ENCODE measurements around the gene PDHB.

Gene PDHB

DNA sequence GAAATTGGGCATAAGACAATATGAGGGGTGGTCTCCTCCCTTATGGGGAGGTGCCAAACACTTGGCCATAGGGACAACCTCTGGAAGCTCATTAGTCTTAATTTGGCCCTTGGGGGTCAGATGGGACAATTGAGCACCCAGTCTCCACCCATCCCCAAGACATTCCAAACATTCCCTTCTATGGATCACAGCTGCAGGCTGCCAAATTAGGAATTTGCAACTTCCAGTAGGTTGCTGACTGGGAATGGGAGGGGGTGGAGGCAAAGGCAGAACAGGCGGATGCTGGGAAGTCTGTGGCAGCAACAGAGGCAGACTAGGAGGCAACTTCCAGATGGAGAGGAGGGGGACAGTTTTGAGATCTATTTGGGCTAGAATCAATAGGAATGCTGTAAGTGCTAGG lies 1.4 kb upstream of the PDHB start:
- no peak for DNase-seq

DNA sequence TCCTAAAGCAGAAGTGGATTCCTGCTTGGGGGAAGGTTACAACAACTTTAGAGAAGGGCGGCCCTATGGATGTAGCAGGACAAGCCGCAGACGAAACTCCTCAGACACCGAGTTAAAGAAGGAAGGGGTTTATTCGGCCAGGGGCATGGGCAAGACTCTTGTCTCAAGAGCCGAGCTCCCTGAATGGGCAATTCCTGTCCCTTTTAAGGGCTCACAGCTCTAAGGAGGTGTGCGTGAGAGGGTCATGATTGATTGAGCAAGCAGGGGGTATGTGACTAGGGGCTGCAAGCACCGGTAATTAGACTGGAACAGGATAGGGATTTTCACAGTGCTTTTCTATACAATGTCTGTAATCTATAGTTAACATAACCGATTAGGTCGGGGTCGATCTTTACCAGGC lies 879 bp upstream of the PDHB start:
- no peak for DNase-seq

DNA sequence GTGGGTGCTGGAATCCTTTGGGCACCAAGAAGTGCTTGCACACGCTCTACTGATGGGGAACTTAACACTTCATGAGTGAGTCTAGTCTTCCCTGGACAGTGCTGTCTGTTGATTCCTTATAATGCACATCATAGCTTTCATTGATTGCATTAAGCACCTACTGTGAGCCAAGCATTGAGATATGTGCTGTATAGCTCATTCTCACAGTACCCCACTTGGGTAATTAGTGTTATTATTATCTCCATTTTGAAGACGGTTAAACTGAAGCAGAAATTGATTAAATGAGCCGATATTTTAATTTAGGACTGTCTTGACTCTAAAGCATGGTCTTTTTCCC lies 504 bp upstream of the PDHB start:
- no peak for DNase-seq

DNA sequence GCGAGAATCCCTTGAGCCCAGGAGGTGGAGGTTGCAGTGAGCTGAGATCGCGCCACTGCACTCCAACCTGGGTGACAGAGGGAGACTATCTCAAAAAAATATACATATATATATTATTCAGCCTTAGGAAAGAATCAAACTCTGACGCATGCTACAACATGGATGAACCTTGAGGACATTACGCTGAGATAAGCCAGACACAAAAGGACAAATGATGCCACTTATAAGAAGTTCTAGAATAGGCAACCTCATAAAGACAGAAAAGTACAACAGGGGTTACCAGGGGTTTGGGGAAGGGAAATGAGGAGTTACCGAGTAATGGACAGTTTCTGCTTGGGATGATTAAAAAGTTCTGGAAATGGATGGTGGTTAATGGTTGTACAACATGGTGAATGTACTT lies 727 bp downstream of the PDHB start:
- DNase-seq, result no peak

DNA sequence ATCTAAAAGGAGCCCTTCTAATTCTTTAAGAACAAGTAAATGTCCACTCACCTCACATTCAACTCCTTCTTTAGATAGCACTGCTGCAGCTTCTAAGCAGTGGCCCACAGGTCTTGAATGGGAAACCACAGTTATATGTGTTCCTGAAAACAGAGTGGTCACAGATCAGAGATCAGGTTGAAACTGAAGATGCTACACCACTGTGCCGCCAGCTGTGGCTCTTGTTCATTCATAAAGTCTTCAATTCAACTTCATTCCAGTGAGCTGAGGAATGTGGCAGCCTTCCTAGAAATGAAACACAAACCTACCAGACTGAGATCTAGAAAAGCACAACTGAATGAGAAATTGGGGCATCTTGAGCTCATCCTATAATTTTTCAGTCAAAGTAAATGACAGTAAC lies 4.0 kb downstream of the PDHB start:
- DNase-seq, result no peak

DNA sequence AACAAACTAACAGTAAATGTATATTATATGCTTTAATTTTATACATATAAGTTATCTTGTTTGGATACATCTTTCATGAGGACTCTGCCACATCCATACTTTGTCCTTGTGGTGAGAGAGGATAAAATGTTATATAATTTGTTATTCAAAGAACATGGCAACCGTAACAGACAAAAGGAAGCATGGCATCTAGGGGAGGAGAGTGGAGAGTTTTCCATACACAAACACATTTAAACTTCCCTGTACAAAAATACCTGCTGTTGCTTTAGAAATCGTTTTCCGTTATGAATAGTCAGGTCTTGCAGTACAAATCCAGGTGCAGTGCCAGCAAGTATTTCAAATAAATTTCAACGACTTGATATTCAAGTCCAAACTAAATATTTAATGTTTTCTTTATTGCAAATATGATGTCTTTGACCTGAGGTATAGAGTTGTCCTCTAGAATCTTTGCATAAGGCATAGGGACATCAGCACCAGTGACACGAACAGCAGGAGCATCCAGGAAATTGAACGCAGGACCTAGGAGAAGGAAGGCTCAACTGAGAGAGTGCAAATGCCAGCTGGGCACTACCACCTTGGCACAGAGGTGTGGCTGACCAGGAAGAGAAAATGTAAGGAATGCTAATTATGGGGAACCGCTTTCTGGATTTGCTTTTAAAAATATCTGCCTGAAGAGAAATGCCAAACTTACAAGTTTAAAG lies 5.8 kb downstream of the PDHB start:
- no peak for DNase-seq

DNA sequence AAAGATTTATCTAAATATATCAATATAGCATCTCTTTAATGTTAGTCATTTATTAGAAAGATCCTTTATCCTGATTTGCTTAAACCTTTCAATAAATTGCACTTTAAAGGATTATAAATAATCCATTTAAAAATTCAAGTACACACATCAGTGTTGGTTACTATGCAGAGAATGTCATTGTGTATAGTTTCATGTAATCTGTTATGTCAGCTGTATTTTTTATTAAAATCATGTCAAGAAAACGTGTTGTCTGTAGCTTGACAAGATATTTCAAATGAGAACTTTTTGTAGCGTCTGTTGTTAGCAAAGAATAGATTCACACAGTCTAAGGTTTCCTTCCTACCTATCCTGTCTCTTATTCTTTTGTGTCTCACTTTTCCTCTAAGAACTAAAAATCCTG lies 7.8 kb downstream of the PDHB start:
- DNase-seq, result no peak

DNA sequence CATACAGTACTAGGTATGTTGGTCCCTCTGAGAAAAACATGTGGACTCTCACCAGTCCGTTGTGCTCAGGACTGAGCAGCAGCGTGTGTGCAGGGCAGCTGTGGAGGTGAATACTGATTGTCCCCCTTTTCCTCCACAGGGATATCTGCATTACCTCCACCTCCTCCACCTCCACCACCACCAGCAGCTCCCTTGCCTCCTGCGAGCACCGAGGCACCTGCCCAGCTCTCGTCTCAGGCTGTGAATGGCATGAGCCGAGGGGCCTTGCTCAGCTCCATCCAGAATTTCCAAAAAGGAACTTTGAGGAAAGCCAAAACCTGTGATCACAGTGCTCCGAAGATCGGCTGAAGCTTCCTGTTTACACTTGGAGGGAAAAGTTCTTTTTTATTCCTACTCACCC lies 9.0 kb downstream of the PDHB start:
- DNase-seq, result no peak

DNA sequence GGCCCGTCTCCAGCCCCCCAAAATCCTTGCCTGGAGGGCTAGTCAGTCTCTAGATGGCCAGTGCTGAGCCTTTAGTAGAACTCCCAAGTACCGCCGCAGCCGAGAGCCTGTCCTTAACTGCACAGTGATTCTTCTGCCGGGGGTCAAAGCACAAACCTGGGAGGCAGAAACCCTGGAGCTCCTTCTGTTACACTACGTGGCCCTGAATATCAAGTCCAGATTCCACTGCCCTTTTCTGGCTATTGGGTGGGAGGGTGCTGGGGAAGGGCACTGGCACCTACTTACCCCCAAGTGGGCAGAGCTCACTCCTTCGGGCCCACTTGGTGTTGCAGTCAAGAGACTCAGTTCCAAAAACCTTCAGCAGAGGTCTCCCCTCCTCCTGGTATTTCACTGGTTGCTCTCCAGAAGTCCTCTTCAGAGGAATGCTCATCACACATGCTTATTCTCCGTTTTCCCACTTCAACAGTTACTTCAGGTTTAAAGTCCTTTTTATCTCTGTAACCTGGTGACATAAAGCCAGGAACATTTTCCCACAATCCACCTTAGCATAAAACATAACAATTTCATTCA lies 10.8 kb downstream of the PDHB start:
- no peak for DNase-seq

DNA sequence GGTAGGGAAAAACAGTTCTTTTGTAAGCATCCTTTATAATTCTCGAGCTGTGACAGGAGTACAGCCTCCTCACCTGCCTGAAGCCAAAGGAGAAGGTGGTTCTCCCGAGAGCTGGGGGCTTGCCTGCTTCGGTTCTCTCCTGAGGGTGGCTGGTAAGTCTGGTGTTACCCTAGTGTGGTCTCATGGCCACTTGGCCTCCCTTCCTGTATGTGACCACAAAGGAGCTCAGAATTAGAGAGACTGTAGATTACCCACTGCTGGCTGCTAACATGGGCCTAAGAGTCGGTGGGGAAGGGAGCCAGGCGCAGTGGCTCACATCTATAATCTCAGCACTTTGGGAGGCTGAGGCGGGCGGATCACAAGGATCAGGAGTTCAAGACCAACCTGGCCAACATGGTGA lies 12.6 kb downstream of the PDHB start:
- DNase-seq, result no peak

DNA sequence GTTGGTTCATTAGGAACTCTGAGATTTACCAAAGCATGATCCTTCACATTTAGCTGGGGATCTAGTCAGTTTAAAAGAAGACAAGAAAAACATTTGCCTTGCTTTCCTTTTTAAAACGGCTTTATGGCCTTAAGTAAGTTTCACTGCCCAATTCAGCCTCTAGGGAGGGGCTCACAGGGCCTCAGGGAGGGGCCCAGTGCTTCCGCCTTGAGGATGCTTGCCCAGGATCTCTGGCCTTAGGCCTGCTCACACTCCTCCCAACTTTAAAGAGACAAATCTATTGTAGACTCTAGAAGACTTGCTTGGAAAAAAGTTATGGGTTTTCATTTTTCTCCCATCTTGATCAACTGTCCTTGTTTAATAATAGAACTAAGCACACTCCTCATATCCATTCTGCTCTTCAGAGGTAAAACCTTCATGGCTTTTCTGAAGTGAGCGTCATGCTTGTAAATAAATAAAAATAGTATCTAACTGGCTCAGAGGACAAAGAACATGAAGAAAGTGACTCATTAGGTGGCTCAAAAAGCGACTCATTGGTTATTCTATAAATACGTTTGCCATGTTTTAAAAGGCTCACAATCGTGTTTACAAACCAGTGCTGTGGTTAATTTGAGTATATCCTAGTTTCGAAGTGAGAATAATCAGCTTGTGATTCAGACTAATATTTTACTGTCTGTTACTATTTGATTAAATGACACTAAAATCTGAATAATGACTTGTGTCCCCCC lies 13.7 kb downstream of the PDHB start:
- DNase-seq, result peak; percentile 37

DNA sequence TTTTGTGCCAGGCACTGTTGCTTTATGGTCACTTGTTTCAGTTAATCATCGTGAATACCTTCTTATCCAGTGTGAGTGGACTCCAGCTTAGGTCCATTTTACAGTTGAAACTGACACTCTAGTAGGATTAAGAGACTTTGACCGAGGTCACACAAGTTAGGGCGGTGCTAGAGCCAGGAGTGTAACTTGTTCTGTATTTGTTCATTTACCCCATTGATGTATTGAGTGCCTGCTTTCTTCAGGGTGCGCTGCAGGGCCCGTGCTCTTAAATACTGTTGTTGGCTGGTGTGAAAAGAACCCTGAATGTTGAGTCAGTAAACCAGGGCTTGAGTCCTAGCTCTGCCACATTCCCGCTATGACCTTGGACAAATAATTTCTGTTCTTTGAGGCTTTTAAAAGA lies 15.4 kb downstream of the PDHB start:
- no peak for DNase-seq

DNA sequence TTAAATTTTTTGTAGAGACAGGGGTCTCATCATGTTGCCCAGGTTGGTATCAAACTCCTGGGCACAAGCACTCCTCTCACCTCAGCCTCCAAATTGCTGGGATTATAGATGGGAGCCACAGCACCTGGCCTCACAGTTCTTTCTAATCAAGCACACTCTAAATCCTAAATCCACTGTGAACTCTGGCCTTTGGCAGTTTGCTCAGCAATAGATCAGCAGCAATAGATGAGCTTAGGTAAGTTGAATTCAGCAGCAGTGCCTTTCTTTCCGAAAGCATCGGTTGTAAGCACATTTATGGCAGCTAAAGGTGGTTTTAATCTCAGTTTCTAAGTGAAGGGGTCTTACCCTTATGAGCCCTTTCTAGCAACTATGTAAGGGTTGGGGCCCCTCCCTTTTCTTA lies 16.6 kb downstream of the PDHB start:
- no peak for DNase-seq

DNA sequence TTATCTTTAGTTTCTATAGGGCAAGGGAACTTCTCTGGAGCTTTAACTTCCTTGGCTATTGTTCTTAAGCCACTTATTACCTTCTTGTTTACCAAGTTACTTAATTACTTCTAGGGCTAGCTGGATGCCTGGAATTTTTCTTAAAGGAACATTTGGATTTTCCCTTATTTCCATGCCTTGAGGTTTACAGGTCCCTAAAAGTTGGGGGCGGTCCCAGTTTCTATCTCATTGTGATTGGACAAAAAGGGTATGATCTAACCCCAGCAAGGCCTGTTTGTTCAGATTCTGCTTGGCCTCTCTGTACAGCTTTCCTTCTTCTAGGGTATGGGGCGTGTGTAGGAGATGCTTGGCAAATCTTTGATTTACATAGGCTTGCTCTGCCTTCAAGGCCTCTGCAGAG lies 17.4 kb downstream of the PDHB start:
- no peak for DNase-seq

DNA sequence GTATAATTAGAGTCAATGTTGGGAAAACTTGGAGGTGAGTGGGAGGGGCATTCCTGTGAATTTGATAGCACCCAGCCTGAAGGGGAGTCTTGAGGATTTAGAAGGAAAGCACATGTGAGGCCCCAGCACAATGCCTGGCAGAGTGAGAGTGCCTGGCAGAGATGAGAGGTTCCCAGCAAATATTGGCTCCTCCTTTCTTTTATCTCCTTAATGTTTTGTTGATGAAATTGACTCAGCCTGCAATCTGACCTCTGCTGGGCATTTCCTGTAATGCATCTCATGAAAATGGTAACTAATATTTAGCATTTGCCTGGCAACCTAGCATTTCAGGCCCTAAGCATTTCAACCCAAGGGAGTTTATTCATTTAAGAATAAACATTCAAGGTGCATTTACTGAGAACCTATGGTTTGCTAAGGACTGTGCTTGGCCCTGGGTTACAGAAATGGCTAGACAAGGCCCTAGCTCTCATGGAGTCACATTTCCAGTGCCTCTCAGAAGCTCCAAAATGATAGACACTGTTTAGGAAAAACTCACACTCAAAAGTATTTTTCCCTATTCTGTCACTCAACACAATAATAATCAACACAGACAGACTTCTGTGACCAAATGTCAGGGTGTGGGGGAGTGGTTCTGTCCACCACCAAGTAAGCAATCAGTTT lies 19.0 kb downstream of the PDHB start:
- DNase-seq, result peak; percentile 67

DNA sequence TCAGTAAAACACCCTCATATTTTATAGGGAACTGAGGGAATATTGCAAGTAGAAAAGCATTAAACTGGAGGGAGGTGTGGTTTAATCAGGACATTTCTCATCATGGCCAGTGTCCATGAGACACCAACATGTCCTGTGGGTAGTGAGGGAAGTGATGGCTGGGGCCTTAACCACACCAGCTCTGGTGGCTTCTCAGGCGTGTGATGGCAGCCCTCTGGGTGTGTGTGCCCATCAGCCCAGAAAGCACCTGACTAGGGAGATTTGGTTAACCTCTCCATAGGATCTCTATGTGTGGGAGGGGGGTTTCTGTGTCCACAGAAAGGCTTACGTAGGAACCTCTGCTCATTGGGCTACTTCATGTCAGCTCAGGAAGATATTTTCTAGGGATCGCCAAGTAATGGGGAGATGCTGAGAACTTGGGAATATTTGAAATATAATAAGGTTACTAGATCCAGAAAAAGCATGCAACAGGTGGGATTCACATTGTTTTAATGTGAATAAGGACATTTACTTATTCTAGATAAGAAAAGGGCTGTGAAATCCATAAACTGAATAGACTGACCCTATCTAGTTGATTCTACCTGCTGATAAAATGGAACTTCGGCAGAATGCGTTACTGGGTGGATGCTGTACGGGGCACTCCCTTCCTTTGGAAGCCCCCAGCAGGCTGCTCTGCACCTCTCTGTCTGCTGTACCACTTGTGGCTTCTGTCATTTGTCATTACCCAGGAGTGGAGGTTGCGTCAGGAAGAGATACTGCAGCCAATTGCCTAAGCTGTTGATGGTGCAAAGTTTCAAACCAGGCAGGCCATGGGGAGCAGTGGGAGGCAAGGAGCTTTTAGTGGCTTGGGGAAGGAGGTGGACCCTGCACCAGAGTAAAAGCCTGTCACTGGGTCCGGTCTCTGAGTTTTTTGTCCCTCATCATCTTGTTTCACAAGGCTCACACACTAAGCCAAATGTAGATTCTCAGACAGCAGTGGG lies 21.5 kb downstream of the PDHB start:
- DNase-seq, result no peak

DNA sequence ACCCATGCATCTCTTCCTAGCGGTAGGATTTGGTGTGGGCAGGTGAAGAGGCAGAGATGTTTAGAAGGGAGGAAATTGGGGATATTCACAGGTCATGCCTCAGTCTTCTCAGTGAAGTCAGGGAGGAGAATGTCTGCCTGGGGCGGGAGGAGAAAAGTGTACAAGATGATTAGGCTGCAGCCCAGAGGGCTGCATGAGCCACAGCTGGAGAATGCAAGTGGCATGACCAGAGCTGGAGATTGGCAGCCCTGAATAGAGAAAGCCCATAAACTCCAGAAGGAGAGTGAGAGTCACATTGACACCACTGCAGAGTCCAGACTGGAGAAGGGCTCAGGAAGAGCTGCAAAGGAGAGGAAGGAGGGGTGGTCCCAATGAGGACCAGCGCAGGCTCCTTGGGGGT lies 22.6 kb downstream of the PDHB start:
- DNase-seq, result no peak

DNA sequence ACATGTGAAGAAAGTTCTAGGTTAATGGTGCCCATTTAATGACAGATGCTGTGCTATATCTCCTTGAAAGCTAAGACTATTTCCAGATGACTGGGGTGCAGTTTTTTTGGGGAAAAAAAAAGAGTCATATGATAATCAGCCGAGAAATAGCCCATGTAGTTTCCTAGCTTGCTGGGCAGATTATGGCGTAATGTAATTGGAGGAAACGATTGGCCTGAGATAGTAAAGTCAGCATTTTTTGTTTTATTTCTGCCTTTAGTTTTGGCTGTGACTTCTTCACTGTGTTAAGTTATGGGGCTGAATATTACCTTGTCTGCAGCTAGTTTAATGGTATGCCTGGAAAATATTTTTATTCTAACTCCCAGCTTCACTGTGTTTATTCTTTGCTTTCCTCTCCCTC lies 24.0 kb downstream of the PDHB start:
- DNase-seq, result no peak

DNA sequence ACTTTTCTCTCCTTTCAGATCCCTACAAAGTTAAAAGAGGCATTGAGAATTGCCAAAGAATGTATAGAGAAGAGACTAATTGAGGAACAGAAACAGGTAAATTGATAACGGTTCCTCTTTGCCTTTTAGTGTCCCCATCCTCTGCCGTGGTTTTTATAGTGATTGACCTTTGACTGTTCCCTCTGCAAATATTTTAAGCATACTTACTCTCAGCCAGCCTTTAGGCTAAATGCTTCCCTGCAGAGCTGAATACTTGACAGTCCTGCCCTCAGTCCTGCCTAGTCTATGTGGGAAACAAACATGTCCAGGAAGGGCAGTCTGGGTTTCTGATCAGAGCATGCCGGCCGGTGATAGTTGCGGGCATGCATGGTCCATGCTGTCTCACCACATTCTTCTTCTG lies 24.7 kb downstream of the PDHB start:
- no peak for DNase-seq

DNA sequence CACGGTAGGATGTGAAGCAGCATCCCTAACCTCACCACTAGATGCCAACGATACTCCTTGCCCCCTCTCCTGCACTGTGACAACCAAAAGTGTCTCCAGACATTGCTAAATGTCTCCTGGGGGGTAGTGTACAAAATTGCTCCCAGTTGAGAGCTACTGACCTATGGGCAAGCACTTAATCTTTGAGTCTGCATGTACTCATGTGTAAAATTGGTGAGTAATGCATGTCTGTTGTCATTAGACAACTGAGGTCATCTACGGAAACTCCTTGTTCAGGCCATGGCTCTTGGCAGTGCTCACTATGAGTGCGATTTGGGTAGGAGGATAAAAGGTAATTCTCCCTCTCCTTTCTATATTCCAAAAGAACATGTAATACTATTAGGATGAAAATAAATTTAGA lies 29.2 kb downstream of the PDHB start:
- no peak for DNase-seq

DNA sequence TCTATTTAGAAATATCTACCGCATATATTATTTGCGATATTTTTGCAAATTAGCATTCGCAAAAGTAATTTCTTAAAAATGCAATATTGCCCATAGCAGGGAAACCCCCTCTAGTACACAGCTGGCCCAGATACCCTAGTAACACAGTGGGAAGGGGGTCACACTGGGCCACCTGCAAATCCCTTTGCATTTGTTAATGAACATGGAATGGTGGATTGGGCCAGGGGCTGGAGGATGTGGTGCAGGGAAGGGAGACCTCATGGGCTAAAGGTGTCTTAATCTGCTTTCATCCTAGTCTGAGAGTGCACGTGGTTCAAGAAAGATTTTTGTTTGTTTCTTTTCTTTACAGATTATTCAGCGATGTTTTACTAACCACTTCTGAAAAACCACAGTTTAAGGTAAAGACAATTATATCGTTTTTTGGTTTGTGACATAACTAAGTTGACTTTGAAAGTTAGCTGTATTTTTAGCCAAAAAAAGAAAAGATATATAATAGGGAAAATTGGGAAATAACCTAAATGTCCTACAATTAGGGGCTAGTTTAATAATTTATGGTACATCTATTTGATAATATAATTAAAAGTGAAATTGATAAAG lies 30.0 kb downstream of the PDHB start:
- no peak for DNase-seq

DNA sequence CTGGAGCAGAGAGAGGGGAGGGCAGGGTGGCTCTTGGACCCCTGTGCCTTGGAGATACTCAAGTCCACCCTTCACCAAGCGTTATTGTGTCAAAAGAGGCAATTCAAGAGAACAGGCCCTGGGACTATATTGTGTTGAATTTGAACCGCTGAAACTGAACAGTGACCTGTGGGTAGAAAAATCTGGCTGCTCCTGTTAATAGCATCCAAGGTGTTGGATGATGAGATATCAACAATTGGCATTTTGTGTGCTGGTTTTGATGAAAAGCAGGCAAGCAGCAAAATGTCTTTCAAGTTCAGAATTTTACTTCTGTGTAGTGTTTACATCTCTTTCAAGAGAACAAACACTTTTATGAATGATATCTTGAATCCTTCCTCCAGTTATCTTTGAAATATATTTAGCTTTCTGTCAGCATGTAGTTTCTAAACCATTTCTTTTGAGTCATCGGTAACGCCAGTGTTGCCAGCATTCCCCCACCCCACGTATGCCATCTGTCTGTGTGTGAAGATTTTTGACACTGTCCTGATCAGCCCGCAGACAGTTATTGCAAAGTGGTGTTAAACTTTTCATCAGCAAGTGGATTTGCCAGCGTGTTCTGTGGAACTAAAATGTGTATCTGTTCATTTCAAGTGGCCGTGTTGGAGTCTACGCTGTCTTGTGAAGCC lies 34.8 kb downstream of the PDHB start:
- DNase-seq, result no peak
